GM18511 (cell line): ENCODE measurements around the gene DPM2.

Experiments used
- ATAC-seq: cut with Tn5 transposase; IDR thresholded peaks from one replicate; pipeline ENCODE4 v1.9.1; 2021; ENCODE audit warnings: mild to moderate bottlenecking, moderate library complexity; ENCODE audit not compliant: unreplicated experiment

DPM2 gene

GRCh38 chr9:127958728-127959127, 21.1 kb upstream of the DPM2 start:
- no peak for ATAC-seq

GRCh38 chr9:127955294-127956015, 17.8 kb upstream of the DPM2 start:
- ATAC-seq = peak; percentile 61

GRCh38 chr9:127954831-127955293, 17.2 kb upstream of the DPM2 start:
- ATAC-seq = no peak

DNA sequence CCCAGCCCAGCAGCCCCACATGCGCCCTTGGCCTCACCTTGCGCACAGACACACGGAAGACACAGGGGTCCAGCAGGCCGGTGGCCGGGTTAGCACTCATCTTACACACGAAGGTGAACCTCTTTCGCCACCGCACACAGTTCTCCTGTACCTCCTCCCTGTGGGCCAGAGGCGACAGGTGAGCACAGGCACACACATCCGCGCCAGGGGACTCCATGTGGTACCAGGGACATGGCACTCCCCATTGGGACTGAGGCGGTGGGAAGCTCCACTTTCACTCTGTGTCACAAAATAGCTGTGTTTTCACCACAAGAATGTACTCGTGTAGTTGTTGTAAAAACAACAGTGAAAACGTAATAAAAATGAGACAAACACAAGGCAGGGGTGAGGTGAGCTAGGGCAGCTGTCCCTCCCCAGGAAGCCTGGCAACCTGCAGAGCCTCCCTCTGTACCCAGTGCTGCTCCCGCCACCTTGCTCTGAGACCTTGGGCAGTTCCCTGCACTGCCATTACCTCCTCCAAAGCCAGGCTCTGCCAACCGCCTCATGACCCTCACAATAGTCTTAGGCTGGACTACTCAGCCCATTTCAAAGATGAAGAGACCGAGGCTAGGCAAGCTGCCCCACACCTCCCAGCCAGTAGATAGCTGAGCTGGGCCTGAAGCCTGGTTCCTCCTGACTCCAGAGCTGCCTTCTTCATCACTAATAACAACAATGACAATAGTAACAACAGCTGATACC, 16.3 kb upstream of the DPM2 start:
- no peak for ATAC-seq

DNA sequence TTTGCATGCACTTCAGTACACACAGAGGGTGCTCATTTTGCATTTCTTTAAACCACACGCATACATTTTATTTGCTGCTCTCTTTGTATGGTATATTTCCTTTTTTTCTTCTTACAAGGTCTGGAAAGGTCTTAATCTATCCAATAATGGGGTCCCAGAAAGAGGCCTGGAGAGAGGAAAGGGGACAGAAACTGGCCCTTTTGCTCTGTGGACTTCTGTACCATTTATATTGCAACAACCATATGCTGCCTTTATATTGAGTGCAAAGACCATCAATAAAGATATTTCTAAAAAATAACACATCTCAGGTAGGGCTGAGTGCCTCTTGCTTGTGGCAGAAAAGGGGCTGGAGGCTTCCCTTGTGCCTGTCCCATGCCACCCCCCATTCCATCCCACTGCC, 15.5 kb upstream of the DPM2 start:
- ATAC-seq = no peak

DNA sequence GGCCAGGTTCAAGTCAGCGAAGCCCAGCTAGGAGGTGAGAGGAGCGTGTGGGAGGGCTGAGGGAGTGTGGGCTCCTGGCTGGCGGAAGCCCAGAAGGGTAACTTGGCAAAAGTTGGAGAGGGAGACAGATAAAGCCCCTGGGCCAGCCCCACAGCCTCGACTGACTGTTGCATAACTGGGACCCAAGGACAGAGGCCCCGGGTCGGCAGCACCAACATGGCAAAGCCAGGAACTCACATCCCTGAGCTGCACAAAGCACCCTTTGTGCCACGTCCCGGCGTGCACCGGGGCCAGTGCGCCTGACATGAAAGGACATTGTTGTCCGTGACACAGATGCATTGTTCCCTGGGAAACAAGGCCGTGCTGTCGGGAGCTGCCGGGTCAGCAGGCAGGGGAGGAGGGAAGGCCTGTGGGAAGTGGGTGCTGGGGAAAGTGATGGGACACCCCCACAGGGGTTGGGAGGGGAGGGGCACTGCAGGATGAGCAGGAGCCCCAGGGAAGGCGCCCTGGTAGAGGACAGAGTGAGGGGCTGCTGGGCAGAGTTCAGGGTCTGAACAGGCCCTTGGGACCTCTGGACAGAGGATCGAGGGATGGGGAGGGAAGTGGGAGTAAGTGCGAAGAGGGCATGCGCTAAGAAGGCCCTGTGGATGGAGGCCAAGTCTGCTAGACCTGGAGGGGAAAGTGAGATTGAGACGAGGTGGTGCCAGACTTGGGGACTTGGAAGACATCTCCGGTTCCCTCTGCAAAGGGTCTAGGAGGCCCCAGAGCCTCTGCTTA, 13.0 kb upstream of the DPM2 start:
- no peak for ATAC-seq

DNA sequence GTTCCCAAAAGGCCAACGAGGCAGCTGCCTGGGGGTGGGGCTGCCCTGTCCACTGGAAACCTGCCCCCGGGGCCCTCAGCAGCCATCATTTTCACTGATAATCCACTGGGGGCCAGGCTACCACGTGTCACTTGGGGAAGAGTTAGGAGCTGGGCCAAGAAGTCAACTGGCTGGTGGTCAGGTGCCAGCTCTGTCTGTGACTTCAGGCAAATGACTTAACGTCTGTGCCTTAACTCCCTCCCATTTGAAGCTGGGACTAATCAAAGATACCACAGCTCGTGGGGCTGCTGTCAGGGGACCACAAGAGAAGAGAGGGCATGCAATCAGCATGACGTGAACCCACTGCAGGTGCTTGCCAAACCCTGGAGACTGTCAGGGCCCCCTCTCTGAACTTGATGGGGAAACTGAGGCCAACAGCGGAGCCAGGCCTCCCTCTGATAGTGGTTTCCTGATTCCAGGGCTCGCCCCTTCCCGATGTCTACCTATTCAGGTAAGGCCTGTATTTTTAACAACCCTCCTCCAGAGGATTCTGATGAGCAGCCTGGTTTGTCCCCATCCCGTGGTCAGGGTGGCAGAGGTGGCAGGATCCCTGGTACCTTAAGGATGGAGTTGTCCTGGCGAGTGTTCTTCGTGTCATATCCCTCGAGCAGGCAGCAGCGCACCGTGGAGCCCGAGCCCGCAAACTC, 12.3 kb upstream of the DPM2 start:
- ATAC-seq = no peak

GRCh38 chr9:127947841-127948710, 10.4 kb upstream of the DPM2 start:
- no peak for ATAC-seq

DNA sequence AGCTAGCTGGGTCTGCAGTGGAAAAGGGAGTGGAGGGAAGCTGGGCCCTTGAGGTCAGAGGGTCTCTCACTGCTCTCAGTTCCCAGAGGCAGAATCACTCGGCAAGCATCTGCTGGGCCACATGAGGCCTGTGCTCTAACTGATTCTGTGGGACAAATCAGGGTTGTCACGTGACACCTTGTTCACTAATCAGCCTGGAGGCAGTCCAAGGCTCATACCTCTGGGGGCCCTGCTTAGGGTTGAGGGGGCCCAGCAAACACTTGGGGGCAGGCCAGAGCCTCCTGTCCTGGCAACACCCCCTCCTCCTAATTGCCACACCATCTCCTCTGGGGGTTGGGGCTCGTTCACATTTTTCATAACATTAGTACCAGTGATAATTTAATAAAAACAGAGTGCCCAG, 9.1 kb upstream of the DPM2 start:
- no peak for ATAC-seq

DNA sequence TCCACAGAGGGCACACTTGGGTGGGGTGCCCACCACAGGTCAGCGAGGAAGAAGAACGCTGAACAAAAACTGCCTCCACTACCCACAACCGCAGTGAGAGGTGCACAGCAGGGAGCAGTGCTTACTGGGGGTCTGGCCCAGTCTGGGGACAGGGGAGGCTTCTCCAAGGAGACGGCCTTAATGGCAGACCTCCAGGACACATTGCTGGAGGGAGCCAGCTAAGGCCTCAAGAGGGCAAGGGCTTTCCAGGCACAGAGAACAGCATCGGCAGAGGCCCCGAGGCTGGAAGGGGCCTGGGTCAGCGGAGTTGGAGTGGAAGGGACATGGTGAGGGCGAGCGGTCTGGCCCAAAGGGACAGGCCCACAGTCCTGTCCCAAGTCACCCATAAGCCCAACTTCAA, 8.3 kb upstream of the DPM2 start:
- ATAC-seq = no peak

DNA sequence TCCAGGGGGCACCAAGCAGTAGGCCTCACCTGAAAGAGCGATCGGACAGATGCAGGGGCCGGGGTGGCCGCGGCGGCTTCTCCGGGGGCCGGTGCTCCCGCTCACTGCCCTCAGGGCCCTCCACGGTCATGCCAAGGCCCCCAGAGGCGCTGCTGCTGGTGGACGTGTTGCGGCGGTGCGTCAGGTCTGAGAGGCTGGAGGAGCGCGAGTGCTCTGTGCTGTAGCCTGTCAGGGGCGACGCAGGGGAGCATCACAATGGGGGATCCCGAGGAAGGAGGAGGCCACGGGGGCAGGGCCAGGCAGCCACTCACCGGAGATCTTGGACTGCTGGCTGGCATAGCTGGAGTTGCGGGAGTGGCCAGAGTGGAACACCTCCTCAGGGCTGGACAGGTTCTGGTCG, 7.7 kb upstream of the DPM2 start:
- ATAC-seq = no peak

GRCh38 chr9:127944586-127945218, 7.0 kb upstream of the DPM2 start:
- ATAC-seq = no peak

DNA sequence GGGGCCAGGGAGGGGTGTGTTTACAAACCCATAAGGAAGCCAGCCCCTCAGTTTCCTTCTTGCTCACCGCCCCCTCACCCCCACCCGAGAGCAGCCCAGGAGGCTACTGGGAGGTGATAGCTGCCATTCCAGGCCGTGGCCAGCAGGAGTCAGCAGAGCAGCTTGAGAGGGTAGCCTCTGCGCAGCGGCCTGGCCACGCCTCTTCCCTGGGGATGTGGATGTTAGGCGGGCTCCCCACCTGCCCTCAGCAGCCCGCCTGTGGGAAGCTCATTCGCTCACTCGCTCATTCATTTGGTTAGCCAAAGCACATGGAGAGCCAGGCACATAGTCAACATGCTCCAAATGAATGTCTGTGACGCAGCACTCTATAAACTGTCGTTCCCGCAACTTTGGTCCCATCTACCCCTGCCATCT, 6.1 kb upstream of the DPM2 start:
- ATAC-seq = no peak

DNA sequence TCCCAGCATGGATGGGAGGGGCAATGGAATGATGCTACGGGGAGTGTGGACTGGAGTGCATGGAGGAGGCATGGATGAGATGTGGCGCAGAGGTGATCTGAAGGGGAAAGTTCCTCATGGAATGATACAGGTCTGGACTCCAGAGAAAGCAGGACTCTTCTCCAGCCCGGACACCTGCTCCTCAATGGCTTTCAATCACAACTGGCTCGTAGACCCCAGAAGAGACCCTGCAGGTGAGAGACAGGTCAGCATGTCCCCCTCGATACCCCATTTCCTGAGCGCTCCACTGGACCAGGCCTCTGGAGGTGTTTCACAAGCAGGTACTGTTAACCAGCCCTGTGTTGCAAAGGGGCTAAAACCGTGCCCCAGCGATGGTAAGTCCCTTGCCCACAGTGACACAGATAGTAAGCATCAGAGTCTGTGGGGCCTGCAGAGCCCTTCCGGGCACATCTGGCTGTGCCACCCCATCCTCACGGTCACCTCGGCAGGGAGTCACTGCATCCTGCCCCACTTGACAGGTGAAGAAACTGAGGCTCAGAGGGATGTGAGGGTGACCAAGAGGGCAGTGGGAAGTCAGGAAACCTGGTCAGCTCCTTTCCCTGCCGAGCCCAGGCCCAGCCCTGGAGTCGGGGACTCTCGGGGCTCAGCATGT, 5.5 kb upstream of the DPM2 start:
- ATAC-seq = no peak

DNA sequence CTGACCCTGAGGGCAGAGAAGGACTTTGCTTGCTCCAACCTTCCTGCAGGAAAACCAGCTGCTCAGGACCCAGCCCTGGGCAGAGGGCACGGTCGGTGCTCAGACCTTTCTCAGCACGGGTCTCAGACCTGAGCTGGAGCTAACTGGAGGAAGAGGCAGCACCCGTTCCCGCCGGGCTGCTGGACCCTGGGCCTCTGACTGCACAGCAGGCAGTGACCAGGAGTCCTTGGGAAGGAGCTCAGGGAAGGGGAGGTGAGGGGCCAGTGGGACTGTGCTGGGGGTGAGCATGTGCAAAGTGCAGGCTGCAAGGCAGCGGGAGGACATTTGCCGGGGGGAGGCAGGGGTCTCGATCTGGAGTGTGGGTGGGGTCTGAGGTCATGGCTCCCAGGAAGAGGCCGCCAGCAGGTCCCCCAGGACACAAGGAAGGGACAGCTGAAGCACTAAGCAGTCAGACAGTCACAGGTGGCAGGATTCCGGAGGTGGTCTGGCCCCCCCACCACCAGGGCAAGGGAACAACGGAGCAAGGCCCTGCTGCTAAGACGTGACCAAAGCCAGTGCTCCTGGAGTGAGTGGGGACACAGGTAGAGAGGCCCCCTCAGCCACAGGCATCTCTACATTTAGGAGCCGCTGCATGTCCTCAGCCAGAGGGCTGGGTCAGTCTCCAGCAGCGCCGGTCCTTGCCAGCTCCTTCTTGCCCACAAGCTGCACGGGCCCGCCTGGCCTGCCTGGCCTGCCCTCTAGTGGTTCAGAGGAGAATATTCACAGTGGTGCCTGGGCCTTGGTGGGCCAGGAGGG, 4.8 kb upstream of the DPM2 start:
- ATAC-seq = no peak

DNA sequence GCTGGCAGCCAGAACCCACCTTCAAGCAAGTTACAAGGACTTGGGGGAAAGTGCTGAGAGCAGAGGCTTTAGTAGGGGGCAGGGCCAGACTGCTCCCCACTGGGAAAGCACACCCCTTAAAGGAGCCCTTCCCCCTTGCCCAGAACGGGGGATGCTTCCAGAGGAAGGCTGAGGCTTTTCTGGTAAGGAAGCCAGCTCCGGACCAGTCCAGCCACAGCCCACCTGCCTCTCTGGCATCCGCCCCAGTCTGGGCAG, 4.2 kb upstream of the DPM2 start:
- no peak for ATAC-seq

DNA sequence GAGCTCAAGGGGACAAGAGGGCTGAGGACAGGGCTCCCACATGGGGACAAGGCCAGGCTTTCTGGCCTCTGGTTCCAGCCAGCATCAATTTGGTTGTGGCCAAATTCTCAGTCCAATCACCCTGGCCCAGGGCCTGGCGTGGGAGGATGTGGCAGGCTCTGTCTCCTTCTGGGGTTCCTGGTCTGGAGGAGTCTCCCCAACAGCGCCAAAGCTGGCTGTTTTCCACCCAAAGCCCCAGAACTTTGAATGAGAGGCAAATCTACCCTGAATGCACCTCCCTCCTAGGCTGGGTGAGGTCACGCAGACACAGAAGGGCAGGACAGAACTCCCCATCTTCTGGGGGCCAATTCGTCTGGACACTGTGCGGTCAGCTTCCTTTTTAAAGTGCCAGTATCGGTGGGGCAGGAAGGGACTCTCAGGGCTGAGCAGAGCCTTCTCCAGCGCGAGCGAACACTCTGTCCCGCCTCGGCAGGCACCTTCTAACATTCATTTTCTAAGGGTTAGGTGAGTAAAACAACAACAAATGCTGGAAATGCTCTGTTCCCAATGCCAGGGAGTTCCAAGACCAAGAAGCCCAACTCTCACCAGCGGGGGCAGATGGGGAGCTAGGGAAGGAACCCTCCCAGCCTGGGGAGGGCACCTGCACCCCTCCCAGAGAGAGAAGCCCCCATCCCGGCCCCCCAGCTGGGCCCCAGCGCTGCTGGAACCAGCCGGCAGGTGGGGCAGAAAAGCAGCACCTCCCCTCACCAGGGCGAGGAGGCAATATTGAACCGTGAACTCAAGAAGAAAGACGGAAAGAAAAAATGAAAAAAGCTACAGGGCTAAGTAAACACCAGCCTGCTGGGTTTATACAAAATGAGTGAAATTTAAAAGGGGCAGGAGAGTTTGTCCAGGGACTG, 3.7 kb upstream of the DPM2 start:
- ATAC-seq = no peak

GRCh38 chr9:127940593-127940992, 2.9 kb upstream of the DPM2 start:
- no peak for ATAC-seq
